Measurements from ENCODE around the gene MSANTD2.
A peak's percentile ranks its signal among the peaks of the same experiment; 100 is the strongest.

Gene MSANTD2

DNA sequence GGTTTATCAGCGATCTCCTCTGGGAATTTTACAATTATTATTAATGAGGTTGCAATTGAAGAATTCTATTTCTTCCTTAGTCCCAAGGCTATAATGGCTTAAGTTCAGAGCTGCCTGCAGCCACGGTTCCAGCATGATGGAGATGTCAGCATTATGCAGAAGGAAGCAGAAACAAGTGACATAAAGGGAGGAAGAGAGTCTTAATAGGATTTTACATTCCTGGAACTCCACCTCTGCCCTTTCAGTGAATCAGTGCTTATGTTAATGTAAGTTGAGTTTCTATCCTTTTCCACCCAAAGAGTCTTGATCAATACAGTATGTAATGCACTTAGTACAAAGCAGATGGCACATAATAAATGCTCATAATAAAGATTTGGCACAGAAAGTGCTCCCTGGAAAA, 72.1 kb downstream of the MSANTD2 start:
- no peak overlapping the region for H3K27ac ChIP-seq (ENCODE audit: poor library complexity, severe bottlenecking)
- H3K4me1 ChIP-seq (ENCODE audit: insufficient read depth, poor library complexity, severe bottlenecking), result peaks cover 11% of the 10 kb centered on the region
- no peak overlapping the region for H3K4me3 ChIP-seq (ENCODE audit: severe bottlenecking)
- H3K27me3 ChIP-seq (ENCODE audit: insufficient read depth, poor library complexity, severe bottlenecking), result no peaks in the 10 kb centered on the region
- no peaks in the 10 kb centered on the region for H3K9me3 ChIP-seq (ENCODE audit: severe bottlenecking)
- ATAC-seq (ENCODE audit: low read depth) (no peak), DNase-seq (ENCODE audit: low spot score) (no peak)
- TF ChIP-seq, protein P1, sequence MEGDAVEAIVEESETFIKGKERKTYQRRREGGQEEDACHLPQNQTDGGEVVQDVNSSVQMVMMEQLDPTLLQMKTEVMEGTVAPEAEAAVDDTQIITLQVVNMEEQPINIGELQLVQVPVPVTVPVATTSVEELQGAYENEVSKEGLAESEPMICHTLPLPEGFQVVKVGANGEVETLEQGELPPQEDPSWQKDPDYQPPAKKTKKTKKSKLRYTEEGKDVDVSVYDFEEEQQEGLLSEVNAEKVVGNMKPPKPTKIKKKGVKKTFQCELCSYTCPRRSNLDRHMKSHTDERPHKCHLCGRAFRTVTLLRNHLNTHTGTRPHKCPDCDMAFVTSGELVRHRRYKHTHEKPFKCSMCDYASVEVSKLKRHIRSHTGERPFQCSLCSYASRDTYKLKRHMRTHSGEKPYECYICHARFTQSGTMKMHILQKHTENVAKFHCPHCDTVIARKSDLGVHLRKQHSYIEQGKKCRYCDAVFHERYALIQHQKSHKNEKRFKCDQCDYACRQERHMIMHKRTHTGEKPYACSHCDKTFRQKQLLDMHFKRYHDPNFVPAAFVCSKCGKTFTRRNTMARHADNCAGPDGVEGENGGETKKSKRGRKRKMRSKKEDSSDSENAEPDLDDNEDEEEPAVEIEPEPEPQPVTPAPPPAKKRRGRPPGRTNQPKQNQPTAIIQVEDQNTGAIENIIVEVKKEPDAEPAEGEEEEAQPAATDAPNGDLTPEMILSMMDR (IDR thresholded peaks at IDR 0.05; ENCODE audit: poor library complexity, severe bottlenecking), result no peak
- no peaks in the 10 kb centered on the region for H3K36me3 ChIP-seq (ENCODE audit: low read depth)

DNA sequence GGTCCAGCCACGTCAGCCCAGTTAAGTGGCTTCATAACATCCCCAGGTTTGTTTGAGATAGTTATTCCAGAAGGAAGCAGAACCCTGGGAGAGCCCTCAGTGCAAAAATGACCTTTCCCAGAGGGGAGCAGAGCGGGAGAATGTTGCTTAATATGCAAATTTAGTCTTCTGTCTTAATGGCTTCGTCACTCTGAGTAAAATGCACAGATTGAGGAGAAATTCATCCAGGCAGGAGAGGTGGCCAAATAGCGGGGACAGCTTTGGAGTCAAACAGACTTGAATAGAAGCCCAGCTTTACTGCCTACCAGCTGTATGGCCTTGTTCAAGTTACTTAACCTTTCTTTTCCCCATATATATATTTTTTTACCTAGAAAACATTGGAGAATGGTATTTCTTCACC, 72.7 kb downstream of the MSANTD2 start:
- no peak for DNase-seq (ENCODE audit: low spot score)
- ATAC-seq (ENCODE audit: low read depth), result no peak
- Histone ChIP-seq H3K4me1 (ENCODE audit: insufficient read depth, poor library complexity, severe bottlenecking) (peaks cover 11% of the 10 kb centered on the region), H3K36me3 (ENCODE audit: low read depth) (no peaks in the 10 kb centered on the region), H3K4me3 (ENCODE audit: severe bottlenecking) (no peak overlapping the region), H3K27me3 (ENCODE audit: insufficient read depth, poor library complexity, severe bottlenecking) (no peaks in the 10 kb centered on the region), H3K9me3 (ENCODE audit: severe bottlenecking) (no peaks in the 10 kb centered on the region), H3K27ac (ENCODE audit: poor library complexity, severe bottlenecking) (no peak overlapping the region)
- TF ChIP-seq, protein P1 (IDR thresholded peaks at IDR 0.05; ENCODE audit: poor library complexity, severe bottlenecking), result no peak

DNA sequence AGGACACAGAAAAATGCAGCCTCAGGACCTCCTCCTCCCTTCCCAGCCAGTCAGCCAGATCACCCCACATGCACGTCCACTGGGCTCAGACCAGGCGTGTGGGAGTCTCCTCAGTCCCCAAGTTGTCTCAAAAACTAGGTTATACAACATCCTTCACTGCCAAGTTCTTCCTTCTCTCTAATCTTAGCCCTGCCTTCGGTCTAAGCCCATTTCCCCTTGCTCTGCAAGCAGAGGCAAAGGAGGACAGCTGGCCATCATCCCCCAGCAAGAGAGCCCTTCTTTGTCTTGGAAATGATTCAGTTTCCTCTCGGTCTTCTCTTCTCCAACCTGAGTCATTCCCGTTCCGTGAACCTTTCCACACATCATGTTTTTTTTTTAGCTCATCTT, 74.5 kb downstream of the MSANTD2 start:
- no peaks in the 10 kb centered on the region for H3K9me3 ChIP-seq (ENCODE audit: severe bottlenecking)
- no peaks in the 10 kb centered on the region for H3K27me3 ChIP-seq (ENCODE audit: insufficient read depth, poor library complexity, severe bottlenecking)
- TF ChIP-seq, protein P1 (IDR thresholded peaks at IDR 0.05; ENCODE audit: poor library complexity, severe bottlenecking), result no peak
- H3K4me1 ChIP-seq (ENCODE audit: insufficient read depth, poor library complexity, severe bottlenecking), result peaks cover 11% of the 10 kb centered on the region
- H3K4me3 ChIP-seq (ENCODE audit: severe bottlenecking), result no peak overlapping the region
- peak overlapping the region; percentile 42 for H3K27ac ChIP-seq (ENCODE audit: poor library complexity, severe bottlenecking)
- no peaks in the 10 kb centered on the region for H3K36me3 ChIP-seq (ENCODE audit: low read depth)
- no peak for DNase-seq (ENCODE audit: low spot score)
- peak; percentile 77 for ATAC-seq (ENCODE audit: low read depth)

DNA sequence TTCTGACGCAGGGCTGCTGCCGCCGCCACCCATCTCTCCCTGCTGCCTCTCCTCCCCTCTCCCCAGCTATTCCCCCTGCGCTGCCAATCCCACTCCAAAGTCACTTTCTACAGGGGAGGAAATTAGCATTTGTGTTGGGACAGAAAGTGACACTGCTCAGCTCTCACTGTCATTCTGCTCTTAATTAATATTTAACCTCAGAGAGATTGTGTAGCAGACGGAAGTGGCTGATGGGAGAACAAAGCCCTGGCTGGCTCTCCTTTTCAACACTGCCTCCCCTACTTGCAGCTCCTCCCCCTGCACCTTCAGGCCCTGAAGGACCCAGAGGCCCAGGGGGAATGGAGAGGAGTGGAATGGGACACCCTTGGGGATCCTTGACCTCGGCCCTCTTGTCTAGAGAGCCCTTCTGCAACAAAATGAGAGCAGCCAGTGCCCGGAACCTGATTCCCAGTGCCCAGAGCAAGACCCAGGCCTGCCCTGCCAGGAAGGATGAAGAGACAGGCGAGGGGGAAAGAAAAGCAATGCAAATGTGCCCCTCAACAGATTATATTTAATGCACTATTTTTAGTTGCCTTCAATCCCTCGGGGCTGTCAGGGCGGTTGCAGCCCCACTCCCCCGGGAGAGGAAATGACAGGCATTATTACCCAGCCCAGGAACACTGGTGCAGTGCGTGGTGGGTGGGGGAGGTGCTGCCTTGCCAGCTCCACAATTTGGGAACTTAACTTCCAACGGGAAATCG, 75.1 kb downstream of the MSANTD2 start:
- peaks cover 11% of the 10 kb centered on the region for H3K4me1 ChIP-seq (ENCODE audit: insufficient read depth, poor library complexity, severe bottlenecking)
- TF ChIP-seq, protein P1 (IDR thresholded peaks at IDR 0.05; ENCODE audit: poor library complexity, severe bottlenecking), result no peak
- no peaks in the 10 kb centered on the region for H3K27me3 ChIP-seq (ENCODE audit: insufficient read depth, poor library complexity, severe bottlenecking)
- H3K36me3 ChIP-seq (ENCODE audit: low read depth), result no peaks in the 10 kb centered on the region
- H3K9me3 ChIP-seq (ENCODE audit: severe bottlenecking), result no peaks in the 10 kb centered on the region
- H3K27ac ChIP-seq (ENCODE audit: poor library complexity, severe bottlenecking), result peak overlapping the region; percentile 42
- H3K4me3 ChIP-seq (ENCODE audit: severe bottlenecking), result no peak overlapping the region
- ATAC-seq (ENCODE audit: low read depth) (no peak), DNase-seq (ENCODE audit: low spot score) (no peak)

DNA sequence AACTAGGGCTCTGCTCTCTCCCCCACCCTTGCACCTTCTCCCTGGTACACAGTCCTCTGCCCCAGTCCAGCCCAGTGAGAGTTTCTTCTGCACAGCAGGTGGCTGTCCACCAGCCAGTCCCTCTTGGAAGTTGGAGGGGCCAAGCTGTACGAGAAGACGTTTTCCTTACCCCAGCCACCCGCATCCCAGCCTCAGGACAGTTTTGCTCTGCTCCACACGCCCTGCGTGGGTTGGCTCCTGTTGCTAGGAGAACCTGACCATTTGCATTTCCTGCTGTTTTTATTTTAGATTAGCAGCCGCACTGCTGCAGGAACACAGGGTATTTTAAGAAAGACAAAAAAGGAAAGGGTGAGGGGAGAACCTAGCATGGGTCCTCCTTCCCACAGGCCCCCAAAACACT, 78.0 kb downstream of the MSANTD2 start:
- peaks cover 21% of the 10 kb centered on the region for H3K4me1 ChIP-seq (ENCODE audit: insufficient read depth, poor library complexity, severe bottlenecking)
- H3K27me3 ChIP-seq (ENCODE audit: insufficient read depth, poor library complexity, severe bottlenecking), result no peaks in the 10 kb centered on the region
- H3K9me3 ChIP-seq (ENCODE audit: severe bottlenecking), result no peaks in the 10 kb centered on the region
- H3K36me3 ChIP-seq (ENCODE audit: low read depth), result no peaks in the 10 kb centered on the region
- TF ChIP-seq, protein P1 (IDR thresholded peaks at IDR 0.05; ENCODE audit: poor library complexity, severe bottlenecking), result no peak
- ATAC-seq (ENCODE audit: low read depth) (no peak), DNase-seq (ENCODE audit: low spot score) (no peak)
- no peak overlapping the region for H3K4me3 ChIP-seq (ENCODE audit: severe bottlenecking)
- no peak overlapping the region for H3K27ac ChIP-seq (ENCODE audit: poor library complexity, severe bottlenecking)
